Nephron (organoid): ENCODE results near the gene CRACR2B.

Experiments
- H3K27ac Mint-ChIP-seq, 3 experiments: 2 replicates each; pipeline ENCODE4 v1.8.0; 2020; ENCODE audit warnings: mixed read lengths in 3 of 3, mild to moderate bottlenecking in 2 of 3, moderate library complexity in 1 of 3
- H3K27me3 Mint-ChIP-seq: 2 replicates; pipeline ENCODE4 v1.8.0; 2021; ENCODE audit warnings: low read depth, mild to moderate bottlenecking, moderate library complexity, mixed read lengths
- H3K36me3 Mint-ChIP-seq: 2 replicates; pipeline ENCODE4 v1.8.0; 2020; ENCODE audit warnings: low read depth, mixed read lengths
- H3K4me1 Mint-ChIP-seq: 2 replicates; pipeline ENCODE4 v1.8.0; 2020; ENCODE audit warnings: mixed read lengths
- H3K4me3 Mint-ChIP-seq, 3 experiments: 2 replicates each; pipeline ENCODE4 v1.8.0; 2020; ENCODE audit warnings: mild to moderate bottlenecking in 3 of 3, mixed read lengths in 3 of 3, moderate library complexity in 2 of 3
- H3K9me3 Mint-ChIP-seq: 2 replicates; pipeline ENCODE4 v1.8.0; 2020; ENCODE audit warnings: mixed read lengths
- TF ChIP-seq, protein P1 (sequence below), 3 experiments: fragments of 200-600 bp; sonication (generic); IDR thresholded peaks; one replicate each; pipeline ENCODE4 v1.5.0; 2021; ENCODE audit warnings: antibody characterized with exemption in 3 of 3; ENCODE audit not compliant: unreplicated experiment in 3 of 3

CRACR2B gene

DNA sequence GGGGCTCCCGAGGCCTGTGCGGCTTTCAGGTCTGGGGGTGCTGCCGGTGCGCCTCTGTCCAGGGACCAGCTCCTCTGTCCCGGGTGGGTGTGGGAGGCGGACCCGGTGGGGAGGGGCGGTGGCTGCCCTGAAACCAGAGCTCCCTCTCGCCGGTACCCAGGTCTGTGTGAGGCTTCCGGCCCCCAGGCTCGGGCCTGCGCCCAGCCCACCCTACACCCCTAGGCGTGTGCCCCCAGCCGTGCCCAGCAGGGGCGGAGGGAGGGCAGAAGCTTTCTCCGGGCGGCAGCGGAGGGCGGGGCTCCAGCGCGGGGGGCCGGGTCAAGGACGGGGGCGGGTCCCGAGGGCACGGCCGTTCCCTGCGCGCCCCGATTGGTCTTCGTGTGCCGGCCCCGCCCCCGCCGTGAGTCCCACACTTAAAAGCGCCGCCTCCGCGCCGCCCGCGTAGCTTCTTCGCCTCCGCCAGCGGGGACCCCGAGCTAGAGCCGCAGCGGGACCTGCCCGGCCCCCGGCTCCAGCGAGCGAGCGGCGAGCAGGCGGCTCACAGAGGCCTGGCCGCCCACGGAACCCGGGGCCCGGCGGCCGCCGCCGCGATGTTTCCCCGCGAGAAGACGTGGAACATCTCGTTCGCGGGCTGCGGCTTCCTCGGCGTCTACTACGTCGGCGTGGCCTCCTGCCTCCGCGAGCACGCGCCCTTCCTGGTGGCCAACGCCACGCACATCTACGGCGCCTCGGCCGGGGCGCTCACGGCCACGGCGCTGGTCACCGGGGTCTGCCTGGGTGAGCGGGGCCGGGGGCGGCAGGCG, 8.4 kb upstream of the CRACR2B start:
- Mint-ChIP-seq H3K36me3 (no peaks in the 10 kb centered on the region), H3K9me3 (no peaks in the 10 kb centered on the region), H3K4me3 (peak overlapping the region; percentile 67 to 74 (median 74)), H3K27ac (no peak overlapping the region), H3K27me3 (peaks cover 5% of the 10 kb centered on the region), H3K4me1 (peaks cover 4% of the 10 kb centered on the region)
- TF ChIP-seq, protein P1, sequence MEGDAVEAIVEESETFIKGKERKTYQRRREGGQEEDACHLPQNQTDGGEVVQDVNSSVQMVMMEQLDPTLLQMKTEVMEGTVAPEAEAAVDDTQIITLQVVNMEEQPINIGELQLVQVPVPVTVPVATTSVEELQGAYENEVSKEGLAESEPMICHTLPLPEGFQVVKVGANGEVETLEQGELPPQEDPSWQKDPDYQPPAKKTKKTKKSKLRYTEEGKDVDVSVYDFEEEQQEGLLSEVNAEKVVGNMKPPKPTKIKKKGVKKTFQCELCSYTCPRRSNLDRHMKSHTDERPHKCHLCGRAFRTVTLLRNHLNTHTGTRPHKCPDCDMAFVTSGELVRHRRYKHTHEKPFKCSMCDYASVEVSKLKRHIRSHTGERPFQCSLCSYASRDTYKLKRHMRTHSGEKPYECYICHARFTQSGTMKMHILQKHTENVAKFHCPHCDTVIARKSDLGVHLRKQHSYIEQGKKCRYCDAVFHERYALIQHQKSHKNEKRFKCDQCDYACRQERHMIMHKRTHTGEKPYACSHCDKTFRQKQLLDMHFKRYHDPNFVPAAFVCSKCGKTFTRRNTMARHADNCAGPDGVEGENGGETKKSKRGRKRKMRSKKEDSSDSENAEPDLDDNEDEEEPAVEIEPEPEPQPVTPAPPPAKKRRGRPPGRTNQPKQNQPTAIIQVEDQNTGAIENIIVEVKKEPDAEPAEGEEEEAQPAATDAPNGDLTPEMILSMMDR (IDR thresholded peaks at IDR 0.05; ENCODE audit: unreplicated experiment in 3 of 3) = no peak

DNA sequence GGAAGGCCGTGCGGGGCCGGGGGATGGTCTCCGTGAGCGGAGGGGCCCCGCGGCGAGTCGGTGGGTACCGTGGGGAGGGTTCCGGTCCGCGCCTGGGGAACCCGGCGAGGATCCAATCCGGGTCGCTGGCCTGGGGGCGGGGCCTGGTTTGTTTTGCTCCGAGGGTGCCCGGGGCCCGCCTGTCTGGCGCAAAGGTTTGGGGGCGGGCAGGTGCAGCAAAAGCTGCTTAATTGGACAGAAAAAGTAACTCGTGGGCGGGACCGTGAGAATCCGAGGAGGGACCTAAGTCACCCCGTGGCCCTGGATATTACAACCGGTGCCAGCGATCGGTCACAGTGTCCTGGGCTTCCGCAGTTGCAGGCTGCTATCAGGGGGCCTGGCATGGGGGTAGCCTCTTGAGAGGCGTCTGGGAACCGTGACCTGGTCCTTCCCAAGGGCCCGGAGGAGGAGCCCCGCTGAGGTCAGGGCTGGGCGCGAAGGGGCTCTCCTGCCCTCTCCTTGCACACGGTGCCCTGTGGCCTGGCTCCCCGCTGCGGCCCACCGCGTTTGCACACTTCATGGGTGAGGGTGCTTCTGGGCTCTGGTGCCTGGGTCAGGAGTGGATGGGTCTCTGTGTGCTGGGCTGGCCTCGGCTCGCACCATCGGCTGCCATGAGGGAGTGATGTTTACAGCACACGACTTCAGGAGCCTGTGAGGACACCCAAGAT, 7.6 kb upstream of the CRACR2B start:
- H3K36me3 Mint-ChIP-seq = peaks cover 4% of the 10 kb centered on the region
- peaks cover 10% of the 10 kb centered on the region for H3K27me3 Mint-ChIP-seq
- H3K4me1 Mint-ChIP-seq = peaks cover 8% of the 10 kb centered on the region
- peak overlapping the region; percentile 86 to 91 (median 90) for H3K4me3 Mint-ChIP-seq
- H3K9me3 Mint-ChIP-seq = no peaks in the 10 kb centered on the region
- TF ChIP-seq, protein P1 (IDR thresholded peaks at IDR 0.05; ENCODE audit: unreplicated experiment in 3 of 3) = no peak
- peak overlapping the region in 2 of 3 experiments; percentile 55 to 75 for H3K27ac Mint-ChIP-seq

DNA sequence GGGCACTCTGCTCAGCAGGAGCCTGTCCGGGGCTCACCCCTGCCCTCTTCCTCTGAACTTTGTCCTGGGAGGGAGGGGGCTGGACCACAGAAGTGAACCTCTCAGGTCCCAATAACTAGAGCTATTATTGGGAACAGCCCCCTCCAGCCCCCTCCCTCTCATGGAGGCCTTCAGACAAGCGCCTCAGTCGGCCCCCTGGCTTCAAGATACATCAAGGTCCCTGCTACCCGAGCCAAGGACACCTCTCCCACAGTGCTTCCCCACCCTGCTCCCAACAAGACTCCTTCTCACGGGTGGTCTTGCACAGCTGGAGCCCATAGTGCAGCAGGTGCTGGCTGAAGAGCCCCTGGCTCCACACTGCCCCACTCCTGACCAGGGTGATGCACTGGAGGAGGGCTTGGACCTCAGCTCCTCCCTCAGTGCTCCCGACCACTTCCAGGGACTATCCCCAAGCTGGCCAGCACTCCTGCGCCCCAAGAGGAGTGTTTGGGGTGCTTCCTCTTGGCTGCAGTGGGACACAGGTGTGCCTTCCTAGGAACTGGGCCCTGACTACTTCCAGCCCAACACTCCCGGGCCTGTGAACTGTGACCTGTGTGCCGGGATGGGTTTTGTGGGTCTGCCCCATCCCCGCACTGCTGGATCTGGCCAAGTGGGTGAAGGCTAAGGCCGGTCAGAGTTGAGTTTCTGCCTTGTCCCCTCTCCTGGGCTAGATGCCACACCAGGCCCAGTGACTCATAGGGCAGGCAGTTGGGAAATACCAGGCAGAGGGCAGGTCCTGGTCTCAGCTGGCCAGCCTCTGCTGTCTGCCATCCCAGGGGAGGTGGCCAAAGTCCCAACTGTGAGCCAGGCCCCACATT, 6.8 kb upstream of the CRACR2B start:
- Mint-ChIP-seq H3K9me3 (no peaks in the 10 kb centered on the region), H3K27me3 (peaks cover 12% of the 10 kb centered on the region), H3K27ac (no peak overlapping the region), H3K4me1 (peaks cover 9% of the 10 kb centered on the region), H3K4me3 (peak overlapping the region; percentile 86 to 91 (median 90)), H3K36me3 (peaks cover 8% of the 10 kb centered on the region)
- TF ChIP-seq, protein P1 (IDR thresholded peaks at IDR 0.05; ENCODE audit: unreplicated experiment in 3 of 3) = no peak

DNA sequence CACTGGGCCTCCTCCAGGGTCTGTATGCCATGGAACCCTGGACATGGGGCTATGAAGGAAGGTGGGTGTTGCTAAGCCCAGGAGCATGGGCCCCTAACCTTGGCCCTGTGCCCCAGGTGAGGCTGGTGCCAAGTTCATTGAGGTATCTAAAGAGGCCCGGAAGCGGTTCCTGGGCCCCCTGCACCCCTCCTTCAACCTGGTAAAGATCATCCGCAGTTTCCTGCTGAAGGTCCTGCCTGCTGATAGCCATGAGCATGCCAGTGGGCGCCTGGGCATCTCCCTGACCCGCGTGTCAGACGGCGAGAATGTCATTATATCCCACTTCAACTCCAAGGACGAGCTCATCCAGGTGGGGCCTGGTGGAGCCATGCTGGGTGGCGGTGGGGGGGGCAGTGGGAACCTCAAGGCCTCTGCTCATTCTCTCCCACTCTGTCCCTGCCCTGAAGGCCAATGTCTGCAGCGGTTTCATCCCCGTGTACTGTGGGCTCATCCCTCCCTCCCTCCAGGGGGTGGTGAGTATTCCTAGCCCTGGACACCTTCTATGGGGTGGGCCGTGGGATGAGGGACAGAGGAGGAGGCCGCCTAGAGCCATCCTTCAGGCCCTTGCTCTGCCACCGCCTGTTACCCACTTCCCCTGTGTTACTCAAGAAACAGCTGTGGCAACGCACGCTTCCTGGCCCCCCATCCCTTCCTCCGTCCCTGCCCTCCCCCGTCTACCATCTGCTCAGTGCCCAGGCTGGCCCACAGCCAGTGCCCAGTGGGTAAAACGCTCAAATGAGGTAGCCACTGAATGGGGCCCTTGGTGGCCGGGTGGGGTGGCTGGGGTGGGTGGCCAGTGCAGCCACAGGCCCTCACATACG, 6.0 kb upstream of the CRACR2B start:
- TF ChIP-seq, protein P1 (IDR thresholded peaks at IDR 0.05; ENCODE audit: unreplicated experiment in 3 of 3) = no peak
- Mint-ChIP-seq H3K4me3 (peak overlapping the region; percentile 61 to 73 (median 69)), H3K27me3 (peaks cover 15% of the 10 kb centered on the region), H3K4me1 (peaks cover 9% of the 10 kb centered on the region), H3K9me3 (no peaks in the 10 kb centered on the region), H3K27ac (no peak overlapping the region), H3K36me3 (peaks cover 8% of the 10 kb centered on the region)
